Vagina (tissue), 2 donors: ENCODE measurements around the gene CHCHD4. TPM values are rescaled to one million over a fixed set of nuclear protein-coding genes. Genes with fewer than 3 reads are reported as not detected.

Experiments
- DNase-seq, 2 donors: peaks; one replicate each; pipeline ENCODE4 v3.0.0-alpha.2; 2017; ENCODE audit errors: extremely low spot score in 2 of 2
- H3K27ac ChIP-seq: fragments of 200-600 bp; sonication (generic); one replicate; pipeline ENCODE4 v1.5.1; 2019
- H3K27me3 ChIP-seq: fragments of 200-600 bp; sonication (generic); one replicate; pipeline ENCODE4 v1.5.1; 2019
- H3K36me3 ChIP-seq, 2 donors: fragments of 200-600 bp; sonication (generic); one replicate each; pipeline ENCODE4 v1.5.1; 2017 to 2019
- H3K4me1 ChIP-seq: fragments of 200-600 bp; sonication (generic); one replicate; pipeline ENCODE4 v1.5.1; 2019
- H3K4me3 ChIP-seq, 2 donors: fragments of 200-600 bp; sonication (generic); 1 replicate in 1 of 2; 2 replicates in 1 of 2; pipeline ENCODE4 v1.5.1; 2016 to 2019
- H3K9me3 ChIP-seq: fragments of 200-600 bp; sonication (generic); one replicate; pipeline ENCODE4 v1.5.1; 2019
- POLR2A ChIP-seq, 2 donors: fragments of 450-650 bp; IDR thresholded peaks; one replicate each; pipeline ENCODE4 v1.6.1; 2017; ENCODE audit warnings: antibody characterized with exemption in 2 of 2, mild to moderate bottlenecking in 2 of 2, moderate library complexity in 2 of 2
- POLR2AphosphoS5 ChIP-seq, 2 donors: sonication (generic); formaldehyde crosslinking; IDR thresholded peaks; one replicate each; pipeline ENCODE4 v1.9.0; 2017; ENCODE audit warnings: antibody characterized with exemption in 2 of 2, mild to moderate bottlenecking in 2 of 2, low read depth in 1 of 2; ENCODE audit not compliant: insufficient read depth in 1 of 2
- intact Hi-C: fragments of 100-400 bp; cut with DNase I; formaldehyde crosslinking; loops from one replicate; pipeline ENCODE4 v1.15.1; 2023
- total RNA-seq: library from RNA; depleted of rRNA; stranded (reverse); fragments of >200 nt; gene quantifications from one replicate; pipeline ENCODE4 v1.2.3, GENCODE V29; 2016
- TF ChIP-seq, protein P1 (sequence below), 3 experiments: fragments of 450-650 bp in 2 of 3; fragments of 200-600 bp in 1 of 3; sonication (generic) in 1 of 3; IDR thresholded peaks; one replicate each; pipeline ENCODE4 v1.5.1; 2017 to 2019; ENCODE audit warnings: antibody characterized with exemption in 3 of 3, mild to moderate bottlenecking in 2 of 3, moderate library complexity in 2 of 3

CHCHD4 gene
- total RNA-seq, 1 donor from 2014 or later = 10.6 TPM

DNA sequence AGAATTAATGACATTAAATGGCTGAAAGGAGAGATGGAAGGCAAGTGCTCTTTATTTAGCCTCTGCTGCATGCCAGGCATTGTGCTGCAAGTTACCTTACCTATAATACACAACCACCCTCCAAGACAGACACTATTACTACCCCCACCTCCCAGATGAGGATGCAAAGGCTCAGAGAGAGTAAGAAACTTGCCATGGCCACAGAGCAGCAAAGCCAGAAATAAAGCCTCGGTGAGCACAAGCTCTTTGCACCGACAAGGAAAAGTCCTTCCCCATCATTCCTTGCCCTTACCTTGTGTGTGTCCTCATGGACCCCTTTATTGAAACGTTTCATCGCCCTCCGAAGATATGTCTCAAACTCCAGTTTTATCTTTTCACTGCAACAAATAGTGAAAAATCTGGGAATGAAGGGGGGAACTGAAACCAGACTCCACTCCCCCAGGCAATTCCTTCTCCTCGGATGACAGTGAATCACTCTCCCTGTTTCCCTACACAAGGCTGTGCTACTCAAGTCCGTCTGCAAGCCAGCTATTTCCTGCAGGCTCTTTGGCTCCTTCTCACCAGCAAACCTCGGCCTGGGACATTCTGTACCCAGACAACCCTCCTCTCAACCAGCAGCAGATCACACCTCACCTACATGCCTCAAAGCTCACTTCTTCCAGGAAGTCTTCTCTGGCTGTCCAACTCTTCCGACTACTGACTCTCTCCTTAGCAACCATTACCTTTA is 42.4 kb upstream of the CHCHD4 start:
- peaks cover 4 to 99% of the 10 kb centered on the region in 2 donors for H3K36me3 ChIP-seq

DNA sequence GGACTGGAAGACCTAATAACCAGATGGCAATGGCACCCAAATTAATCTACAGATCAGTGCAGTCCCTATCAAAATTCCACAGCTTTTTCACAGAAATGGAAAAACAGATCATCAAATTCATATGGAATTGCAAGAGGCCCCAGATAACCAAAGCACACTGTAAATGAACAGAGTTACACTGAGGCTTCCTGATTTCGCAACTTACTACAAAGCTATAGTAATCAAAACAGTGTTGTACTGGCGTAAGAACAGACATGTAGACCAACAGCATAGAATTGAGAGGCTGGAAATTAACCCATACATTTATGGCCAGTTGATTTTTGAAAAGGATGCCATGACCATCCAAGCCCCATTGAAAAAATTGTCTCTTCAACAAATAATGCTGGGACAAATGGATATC is 37.5 kb upstream of the CHCHD4 start:
- TF ChIP-seq POLR2A (IDR thresholded peaks at IDR 0.05) (no peak), POLR2AphosphoS5 (IDR thresholded peaks at IDR 0.05; ENCODE audit: insufficient read depth in 1 of 2, low read depth in 1 of 2) (no peak)
- TF ChIP-seq, protein P1, sequence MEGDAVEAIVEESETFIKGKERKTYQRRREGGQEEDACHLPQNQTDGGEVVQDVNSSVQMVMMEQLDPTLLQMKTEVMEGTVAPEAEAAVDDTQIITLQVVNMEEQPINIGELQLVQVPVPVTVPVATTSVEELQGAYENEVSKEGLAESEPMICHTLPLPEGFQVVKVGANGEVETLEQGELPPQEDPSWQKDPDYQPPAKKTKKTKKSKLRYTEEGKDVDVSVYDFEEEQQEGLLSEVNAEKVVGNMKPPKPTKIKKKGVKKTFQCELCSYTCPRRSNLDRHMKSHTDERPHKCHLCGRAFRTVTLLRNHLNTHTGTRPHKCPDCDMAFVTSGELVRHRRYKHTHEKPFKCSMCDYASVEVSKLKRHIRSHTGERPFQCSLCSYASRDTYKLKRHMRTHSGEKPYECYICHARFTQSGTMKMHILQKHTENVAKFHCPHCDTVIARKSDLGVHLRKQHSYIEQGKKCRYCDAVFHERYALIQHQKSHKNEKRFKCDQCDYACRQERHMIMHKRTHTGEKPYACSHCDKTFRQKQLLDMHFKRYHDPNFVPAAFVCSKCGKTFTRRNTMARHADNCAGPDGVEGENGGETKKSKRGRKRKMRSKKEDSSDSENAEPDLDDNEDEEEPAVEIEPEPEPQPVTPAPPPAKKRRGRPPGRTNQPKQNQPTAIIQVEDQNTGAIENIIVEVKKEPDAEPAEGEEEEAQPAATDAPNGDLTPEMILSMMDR (IDR thresholded peaks at IDR 0.05) = no peak
- Histone ChIP-seq H3K27ac (no peak overlapping the region), H3K4me1 (no peaks in the 10 kb centered on the region), H3K4me3 (no peak overlapping the region), H3K36me3 (peaks cover 7 to 99% of the 10 kb centered on the region in 2 donors), H3K27me3 (no peaks in the 10 kb centered on the region), H3K9me3 (peaks cover 9% of the 10 kb centered on the region)
- no peak for DNase-seq
- intact Hi-C loops = no loop called here

More for the DNA sequence above, 42.4 kb upstream of the CHCHD4 start:
- H3K9me3 ChIP-seq = no peaks in the 10 kb centered on the region
- intact Hi-C loops = no loop called here
- no peak overlapping the region for H3K4me3 ChIP-seq
- H3K4me1 ChIP-seq = no peaks in the 10 kb centered on the region
- no peaks in the 10 kb centered on the region for H3K27me3 ChIP-seq
- H3K27ac ChIP-seq = no peak overlapping the region
- DNase-seq = no peak
- TF ChIP-seq, protein P1 (IDR thresholded peaks at IDR 0.05) = no peak
- TF ChIP-seq POLR2A (IDR thresholded peaks at IDR 0.05) = no peak
- TF ChIP-seq POLR2AphosphoS5 (IDR thresholded peaks at IDR 0.05; ENCODE audit: insufficient read depth in 1 of 2, low read depth in 1 of 2) = no peak

DNA sequence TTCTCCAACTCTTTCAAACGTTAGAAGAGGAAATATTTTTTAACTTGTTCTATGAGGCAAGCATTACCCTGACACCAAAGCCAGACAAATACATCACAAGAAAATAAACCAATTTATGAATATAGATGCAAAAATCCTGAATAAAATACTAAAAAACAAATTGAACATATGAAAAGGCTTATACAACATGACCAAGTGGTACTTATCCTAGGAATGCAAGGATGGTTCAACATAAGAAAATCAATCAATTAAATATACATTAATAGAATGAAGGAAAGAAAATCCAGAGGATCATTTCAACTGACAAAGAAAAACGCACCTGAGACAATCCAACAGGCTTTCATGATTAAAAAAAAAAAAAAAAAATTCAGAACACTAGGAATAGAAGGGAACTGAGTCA is 36.6 kb upstream of the CHCHD4 start:
- H3K27me3 ChIP-seq = no peaks in the 10 kb centered on the region
- H3K9me3 ChIP-seq = peaks cover 9% of the 10 kb centered on the region
- DNase-seq = no peak
- TF ChIP-seq POLR2A (IDR thresholded peaks at IDR 0.05) = no peak
- TF ChIP-seq, protein P1 (IDR thresholded peaks at IDR 0.05) = no peak
- TF ChIP-seq POLR2AphosphoS5 (IDR thresholded peaks at IDR 0.05; ENCODE audit: insufficient read depth in 1 of 2, low read depth in 1 of 2) = no peak
- H3K4me1 ChIP-seq = no peaks in the 10 kb centered on the region
- H3K4me3 ChIP-seq = no peak overlapping the region
- peaks cover 7 to 93% of the 10 kb centered on the region in 2 donors for H3K36me3 ChIP-seq
- intact Hi-C loops = no loop called here
- no peak overlapping the region for H3K27ac ChIP-seq

DNA sequence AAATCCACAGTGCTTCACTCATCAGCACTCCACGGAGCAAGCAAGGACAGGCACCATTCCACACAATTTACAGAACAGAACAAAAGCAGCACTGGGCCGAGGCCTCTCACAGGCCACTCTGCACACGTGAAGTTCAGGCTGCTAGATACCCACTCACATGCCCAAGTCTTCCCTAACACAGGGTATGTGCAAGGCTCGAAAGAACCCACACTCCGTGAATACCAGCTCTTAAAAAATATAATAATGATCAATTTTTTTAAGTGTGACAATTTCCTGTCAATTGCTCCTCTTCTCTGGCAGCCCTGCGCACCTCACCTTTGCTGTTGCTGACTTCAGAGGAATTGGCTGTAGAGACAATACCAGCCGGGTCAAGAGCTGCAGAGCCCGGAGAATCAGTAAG is 34.8 kb upstream of the CHCHD4 start:
- Histone ChIP-seq H3K27me3 (no peaks in the 10 kb centered on the region), H3K36me3 (peaks cover 4 to 83% of the 10 kb centered on the region in 2 donors), H3K9me3 (peaks cover 9% of the 10 kb centered on the region), H3K27ac (no peak overlapping the region), H3K4me1 (no peaks in the 10 kb centered on the region), H3K4me3 (no peak overlapping the region)
- peak in 1 of 2 donors; percentile 55 for DNase-seq
- intact Hi-C loops = no loop called here
- no peak for TF ChIP-seq POLR2AphosphoS5 (IDR thresholded peaks at IDR 0.05; ENCODE audit: insufficient read depth in 1 of 2, low read depth in 1 of 2)
- TF ChIP-seq, protein P1 (IDR thresholded peaks at IDR 0.05) = no peak
- TF ChIP-seq POLR2A (IDR thresholded peaks at IDR 0.05) = no peak

DNA sequence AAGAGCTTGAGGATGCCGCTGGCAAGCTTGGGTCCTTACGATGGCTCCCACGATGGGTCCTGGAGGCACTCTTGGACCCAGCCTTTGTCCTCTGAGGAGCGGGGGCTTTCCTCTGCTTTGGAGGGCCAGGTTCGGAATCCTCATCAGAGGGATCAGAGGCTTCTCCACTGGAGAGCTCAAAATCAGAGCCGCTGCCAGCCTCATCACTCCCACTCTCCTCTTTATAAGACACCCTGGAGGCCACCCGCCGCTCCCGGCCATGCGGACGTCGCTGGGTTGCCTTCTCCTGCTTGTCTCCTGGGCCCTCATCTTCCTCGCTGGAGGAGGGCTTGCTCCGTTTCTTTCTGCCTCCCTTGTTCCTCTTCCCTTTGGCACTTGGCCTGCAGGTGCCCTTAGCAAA is 33.7 kb upstream of the CHCHD4 start:
- intact Hi-C loops = no loop called here
- Histone ChIP-seq H3K27ac (no peak overlapping the region), H3K36me3 (peaks cover 4 to 73% of the 10 kb centered on the region in 2 donors)

More for the DNA sequence above, 33.7 kb upstream of the CHCHD4 start:
- Histone ChIP-seq H3K4me3 (no peak overlapping the region), H3K27me3 (no peaks in the 10 kb centered on the region), H3K9me3 (peaks cover 9% of the 10 kb centered on the region), H3K4me1 (no peaks in the 10 kb centered on the region)
- peak; percentile 61 to 82 for DNase-seq
- TF ChIP-seq, protein P1 (IDR thresholded peaks at IDR 0.05) = no peak
- TF ChIP-seq POLR2A (IDR thresholded peaks at IDR 0.05) (no peak), POLR2AphosphoS5 (IDR thresholded peaks at IDR 0.05; ENCODE audit: insufficient read depth in 1 of 2, low read depth in 1 of 2) (no peak)
